GM19455 (cell line): ENCODE measurements around the gene CPM.
"Not testable (repeated sequence)": the region's sequence is repeated elsewhere in the genome, so short reads cannot be mapped to it uniquely, and the experiment has no call there.

ENCODE experiments used
- ATAC-seq: cut with Tn5 transposase; IDR thresholded peaks from one replicate; pipeline ENCODE4 v1.9.1; 2021; ENCODE audit not compliant: unreplicated experiment

Gene CPM

DNA sequence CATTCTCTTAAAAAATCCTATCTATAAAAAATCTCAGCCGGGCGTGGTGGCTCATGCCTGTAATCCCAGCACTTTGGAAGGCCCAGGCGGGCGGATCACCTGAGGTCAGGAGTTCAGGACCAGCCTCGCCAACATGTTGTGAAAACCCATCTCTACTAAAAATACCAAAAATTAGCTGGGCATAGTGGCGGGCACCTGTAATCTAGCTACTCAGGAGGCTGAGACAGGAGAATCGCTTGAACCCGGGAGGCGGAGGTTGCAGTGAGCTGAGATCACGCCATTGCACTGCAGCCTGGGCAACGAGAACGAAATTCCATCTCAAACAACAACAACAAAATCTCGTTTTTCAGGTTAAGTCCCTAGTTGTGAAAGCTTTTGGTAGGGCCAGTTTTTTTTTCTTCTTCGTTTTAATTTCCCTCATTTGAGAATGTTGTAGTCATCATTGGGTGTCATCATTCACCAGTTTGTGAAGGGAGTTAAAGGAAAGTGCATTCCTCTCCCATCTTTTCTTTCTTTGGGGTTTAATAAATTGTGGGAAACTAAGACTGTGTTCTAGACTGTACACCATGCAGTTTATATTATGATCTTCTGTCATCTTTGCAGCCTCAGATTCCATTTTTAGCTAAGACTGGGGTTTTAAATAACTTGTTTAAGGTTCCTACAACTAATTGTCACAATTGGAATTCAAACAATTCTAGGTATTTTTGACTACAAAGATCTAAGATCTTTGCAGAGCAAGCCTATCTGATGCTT is 101.0 kb downstream of the CPM start:
- no peak for ATAC-seq

DNA sequence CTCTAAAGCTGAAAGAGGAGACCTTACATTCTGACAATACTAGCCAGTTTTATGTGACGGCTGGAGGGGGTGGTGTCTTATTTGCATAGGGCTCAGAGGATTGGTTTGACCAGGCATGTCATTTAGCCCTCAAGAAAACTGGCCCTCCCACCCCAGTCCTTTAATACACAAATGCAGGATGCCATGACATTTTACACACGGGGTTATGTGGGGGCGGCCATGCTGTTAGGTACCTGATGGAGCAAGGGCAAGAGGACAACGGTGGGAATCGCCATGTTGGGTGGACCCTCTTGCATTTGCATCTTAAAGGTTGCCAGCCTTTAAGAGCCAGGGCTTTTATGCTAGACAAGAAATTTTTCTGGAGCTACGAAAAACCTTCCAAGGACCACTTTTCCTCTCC is 101.7 kb downstream of the CPM start:
- ATAC-seq = no peak

DNA sequence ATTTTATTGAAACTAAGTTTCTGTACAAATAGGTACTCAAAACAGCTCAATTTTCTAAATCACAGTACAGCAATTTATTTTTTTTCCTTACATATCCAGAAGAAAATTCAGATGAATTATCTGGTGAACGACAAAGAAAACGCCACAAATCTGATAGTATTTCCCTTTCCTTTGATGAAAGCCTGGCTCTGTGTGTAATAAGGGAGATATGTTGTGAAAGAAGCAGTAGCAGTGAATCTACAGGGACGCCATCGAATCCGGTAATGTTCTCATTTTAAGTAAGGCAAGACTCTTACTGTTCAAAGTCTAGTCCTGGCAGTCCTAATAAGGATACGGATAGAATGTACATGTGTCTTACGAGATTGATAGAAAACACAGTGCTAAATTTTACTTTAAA is 104.3 kb downstream of the CPM start:
- no peak for ATAC-seq

DNA sequence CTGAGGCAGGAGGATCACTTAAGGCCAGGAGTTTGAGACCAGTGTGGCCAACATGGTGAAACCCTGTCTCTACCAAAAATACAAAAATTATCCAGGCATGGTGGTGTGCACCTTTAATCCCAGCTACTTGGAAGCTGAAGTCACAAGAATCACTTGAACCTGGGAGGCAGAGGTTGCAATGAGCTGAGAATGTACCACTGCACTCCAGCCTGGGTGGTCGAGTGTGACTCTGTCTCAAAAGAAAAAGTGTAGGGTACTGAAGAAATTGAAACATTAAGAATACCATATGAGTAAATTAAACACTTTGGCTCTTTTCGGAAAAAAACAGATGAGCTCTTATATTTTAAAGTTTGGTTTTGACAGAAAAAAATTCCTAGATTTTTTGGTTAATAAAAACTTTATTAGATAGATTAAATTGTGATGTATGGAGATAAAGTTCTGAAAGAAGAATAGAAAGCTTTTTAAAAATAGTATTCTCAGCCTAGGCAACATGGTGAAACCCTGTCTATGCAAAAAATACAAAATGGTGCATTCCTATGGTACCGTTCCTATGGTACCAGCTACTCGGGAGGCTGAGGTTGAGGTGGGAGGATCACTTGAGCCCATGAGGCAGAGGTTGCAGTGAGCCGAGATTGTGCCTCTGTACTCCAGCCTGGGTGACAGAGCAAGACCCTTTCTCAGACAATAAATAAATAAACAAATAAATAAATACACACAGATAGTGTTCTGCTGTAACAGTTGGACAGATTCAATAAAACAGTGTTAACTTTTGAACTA is 104.9 kb downstream of the CPM start:
- no peak for ATAC-seq

DNA sequence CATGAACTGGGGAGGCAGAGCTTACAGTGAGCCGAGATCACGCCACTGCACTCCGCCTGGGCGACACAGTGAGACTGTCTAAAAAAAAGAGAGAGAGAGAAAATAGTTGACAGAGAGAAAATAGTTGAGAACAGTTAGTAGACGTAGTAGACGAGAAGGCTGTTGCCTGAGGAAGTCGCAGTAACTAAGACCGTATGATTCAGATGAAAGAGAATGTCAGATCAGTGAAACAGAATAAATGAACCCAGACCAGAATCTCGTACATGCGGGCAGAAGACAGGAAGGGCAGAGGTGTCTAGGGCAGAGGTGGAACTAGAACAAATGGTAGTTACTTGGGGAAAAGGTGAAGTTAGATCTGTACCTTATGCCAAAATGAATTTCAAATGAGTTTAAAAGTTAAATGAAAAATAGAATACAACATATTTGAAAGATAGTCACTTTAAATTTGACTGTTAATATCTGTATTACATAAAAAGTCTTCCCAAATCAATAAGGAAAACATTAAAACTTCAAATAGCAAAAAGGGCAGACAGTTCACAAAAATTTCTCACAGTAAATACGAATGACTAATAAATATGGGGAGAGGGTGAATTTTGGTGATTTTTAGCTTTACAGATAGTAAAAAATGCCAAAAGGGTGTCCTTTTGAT is 107.3 kb downstream of the CPM start:
- no peak for ATAC-seq

DNA sequence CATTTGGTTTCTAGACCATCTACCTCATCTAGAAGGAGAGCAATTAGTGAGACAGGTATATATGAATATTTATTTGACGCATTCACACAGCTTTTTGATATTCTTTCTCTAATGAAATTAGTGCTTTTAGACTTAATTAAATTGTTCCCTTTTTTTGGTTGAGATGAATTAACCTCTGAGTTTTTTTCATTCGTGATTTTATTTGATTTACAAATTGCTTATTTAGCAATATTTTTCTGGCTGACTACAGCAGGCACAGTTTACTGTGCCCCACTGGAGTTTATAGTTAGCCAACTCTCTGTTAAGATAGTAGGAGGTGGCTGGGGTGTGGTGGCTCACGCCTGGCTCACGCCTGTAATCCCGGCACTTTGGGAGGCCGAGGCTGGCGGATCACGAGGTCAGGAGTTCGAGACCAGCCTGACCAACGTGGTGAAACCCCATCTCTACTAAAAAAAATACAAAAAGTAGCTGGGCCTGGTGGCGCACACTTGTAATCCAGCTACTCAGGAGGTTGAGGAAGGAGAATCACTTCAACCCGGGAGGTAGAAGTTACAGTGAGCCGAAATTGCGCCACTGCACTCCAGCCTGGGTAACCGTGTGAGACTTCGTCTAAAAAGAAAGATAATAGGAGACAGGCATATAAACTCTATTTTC is 108.2 kb downstream of the CPM start:
- no peak for ATAC-seq

DNA sequence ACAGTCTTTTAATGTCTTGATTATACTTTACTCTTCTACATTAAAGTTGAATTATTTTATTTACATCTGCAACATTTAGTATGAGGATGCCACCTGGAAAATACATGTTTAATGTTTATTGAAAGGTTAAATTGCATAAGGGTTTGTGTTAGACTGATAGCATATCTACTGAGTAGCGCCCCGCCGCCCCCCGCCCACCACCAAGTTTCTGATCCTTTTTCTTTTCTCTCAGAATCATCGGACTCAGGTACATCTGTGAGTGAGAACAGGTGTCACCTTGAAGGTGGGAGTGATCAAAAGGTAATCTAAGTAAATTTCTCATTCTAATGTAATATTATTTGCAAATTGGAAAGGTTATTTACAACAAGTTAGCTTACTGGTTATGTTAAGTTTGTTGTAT is 108.8 kb downstream of the CPM start:
- no peak for ATAC-seq

DNA sequence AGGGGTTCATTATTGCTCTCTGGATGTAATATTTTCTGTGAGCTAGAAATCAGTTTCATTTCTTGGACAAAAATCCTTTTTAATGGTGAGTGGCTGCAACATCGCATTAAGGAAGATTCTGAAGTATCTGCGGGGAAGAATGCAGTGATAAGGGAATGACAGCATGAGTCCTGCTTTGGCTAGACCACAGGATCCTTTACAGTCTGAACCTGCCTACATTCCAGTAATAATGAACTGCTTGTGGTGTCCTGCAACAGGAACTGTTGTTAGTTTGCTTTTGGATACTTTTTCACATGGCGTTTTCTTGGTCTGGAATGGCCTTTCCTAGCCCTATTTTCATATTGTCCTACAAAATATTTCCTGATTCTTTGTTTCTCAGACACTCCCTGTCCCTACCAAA is 109.3 kb downstream of the CPM start:
- ATAC-seq = no peak

DNA sequence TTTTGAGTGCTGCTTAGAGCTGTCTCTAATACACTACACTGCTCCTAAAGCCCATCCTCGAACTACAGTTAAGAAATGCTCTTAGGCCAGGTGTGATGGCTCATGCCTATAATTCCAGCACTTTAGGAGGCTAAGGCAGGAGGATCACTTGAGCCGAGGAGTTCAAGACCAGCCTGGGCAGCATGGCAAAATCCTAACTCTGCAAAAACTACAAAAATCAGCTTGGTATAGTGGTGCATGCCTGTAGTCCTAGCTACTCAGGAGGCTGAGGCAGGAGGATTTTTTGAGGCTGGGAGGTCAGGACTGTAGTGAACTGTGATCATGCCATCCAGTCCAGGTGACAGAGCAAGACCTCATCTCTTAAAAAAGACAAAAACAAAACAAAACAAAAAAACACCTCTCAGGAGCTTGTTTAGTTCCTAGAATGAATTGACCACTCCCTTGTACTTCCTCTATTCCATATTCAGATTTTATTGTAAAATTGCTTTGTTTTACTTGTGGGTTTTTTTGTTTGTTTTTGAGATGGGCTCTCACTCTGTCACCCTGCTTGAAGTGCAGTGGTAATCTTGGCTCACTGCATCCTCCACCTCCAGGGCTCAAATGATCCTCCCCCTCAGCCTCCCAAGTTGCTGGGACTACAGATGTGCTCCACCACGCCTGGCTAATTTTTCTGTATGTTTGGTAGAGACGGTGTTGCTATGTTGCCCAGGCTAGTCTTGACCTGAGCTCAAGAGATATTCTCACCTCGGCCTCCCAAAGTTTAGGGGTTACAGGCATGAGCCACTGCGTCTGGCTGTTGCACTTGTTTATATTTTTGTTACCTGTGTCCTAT is 111.4 kb downstream of the CPM start:
- ATAC-seq = no peak

DNA sequence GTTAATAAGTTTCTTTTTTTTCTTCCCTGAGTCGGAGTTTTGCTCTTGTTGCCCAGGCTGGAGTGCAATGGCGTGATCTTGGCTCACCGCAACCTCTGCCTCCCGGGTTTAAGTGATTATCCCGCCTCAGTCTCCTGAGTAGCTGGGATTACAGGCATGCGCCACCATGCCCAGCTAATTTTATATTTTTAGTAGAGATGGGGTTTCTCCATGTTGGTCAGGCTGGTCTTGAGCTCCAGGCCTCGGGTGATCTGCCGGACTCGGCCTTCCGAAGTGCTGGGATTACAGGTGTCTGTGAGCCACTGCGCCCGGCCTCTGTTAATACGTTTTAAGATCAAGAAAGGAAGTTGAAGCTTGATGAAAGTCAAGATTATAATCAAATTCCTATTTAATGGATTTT is 113.5 kb downstream of the CPM start:
- not testable (repeated sequence) for ATAC-seq

DNA sequence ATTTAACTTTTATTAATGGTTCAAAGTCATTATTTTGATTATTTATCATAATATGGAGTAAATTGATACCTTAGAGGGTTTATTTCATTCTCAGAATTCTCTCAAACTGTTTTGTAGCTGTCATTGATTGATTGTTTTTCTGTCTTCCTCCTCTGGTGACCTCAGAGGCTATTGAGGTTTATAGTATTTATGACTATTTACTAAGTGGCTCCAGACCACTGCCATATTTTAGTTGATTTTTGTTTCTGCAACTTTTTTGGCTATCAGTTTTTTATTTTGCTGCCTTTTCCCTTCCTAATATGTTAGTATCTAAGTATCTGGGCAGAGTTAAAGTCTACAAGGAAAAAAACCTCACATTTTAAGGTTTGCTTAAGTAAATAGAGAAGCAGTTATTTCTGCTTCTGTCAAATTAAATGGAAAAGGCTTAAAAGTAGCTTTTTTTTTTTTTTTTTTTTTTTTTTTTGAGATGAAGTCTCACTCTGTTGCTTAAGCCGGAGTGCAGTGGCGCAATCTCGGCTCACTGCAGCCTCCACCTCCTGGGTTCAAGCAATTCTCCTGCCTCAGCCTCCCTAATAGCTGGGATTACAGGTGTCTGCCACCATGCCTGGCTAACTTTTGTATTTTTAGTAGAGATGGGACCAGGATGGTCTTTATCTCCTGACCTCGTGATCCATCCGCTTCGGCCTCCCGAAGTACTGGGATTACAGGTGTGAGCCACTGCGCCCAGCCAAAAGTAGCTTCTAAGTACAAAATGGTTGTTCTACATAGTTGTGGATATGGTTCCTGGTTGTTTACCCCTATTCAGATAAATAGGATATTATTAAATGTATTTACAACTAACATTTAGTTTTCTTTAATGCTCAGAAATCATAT is 116.8 kb downstream of the CPM start:
- ATAC-seq = no peak

DNA sequence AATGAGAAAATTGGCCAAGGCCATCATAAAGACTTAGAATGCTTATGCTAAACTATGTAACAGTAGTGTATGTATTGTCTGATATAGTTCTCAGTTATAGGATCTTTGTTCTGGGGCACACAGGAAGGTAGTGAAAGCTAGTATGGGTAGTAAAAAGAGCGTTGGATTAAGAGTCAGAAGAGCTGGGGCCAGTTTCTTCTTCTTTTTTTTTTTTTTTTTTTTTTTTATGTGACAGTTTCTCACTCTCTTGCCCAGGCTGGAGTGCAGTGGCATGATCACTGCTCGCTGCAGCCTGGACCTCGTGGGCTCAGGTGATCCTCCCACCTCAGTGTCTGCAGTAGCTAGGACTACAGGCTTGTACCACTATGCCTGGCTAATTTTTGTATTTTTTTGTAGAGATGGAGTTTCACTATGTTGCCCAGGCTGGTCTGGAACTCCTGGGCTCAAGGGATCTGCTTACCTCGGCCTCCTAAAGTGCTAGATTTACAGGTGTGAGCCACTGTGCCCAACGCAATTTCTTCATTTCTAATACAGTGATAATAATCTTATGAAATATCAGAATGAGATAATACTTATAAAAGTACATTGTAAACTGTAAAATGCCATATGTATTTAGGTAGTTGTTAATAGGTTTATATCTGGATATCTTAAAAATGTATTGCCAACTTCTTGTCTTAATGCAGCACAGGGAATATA is 117.6 kb downstream of the CPM start:
- no peak for ATAC-seq

DNA sequence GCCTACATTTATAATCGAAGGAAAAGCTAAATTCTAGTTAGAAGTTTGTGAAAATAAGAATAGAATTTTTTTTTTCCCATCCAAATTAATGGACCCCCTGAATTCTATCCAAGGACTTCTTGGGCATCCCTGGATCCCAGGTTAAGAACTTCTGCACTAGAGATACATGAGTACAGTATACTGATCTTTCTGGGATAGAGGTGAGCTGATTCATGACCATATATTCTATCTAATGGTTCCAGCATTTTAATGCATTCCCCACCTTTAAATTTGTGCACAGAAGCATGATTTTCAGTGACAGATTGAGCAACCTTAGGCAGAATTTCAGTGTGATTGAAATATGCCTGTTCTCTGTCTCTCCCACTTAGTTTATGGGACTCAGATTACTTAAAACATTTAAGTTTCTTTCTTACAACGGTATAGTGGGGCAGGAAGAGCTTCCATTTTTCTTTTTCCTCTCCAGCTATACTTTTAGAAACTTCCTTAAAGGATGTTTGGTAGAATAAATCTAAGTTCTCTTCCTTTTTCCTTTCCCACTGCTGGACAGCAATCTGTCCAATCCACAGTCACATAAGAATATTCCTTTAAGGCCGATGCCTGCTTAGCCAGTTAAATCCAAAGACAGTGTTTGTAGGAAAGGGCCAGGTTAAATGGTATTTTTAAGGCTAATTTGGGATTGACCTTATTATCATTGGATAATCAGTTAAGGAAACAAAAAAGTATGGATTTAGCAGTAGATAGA is 118.3 kb downstream of the CPM start:
- ATAC-seq = no peak

DNA sequence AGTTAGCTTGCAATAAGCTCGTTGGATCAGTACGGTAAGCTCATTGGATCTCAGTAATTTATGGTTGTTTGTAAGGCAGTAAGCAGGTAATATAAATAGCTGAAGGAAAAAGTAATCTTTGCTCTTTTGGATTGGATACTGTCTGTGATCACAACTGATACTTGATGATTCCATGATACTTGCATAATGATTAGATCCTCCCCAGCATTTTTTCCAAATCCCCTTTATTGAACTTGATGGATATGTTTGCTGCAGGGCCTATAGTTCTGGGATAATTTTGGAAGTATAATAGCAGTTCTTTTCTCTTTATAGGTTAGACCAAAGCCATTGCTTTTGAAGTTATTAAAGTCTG is 119.8 kb downstream of the CPM start:
- no peak for ATAC-seq

DNA sequence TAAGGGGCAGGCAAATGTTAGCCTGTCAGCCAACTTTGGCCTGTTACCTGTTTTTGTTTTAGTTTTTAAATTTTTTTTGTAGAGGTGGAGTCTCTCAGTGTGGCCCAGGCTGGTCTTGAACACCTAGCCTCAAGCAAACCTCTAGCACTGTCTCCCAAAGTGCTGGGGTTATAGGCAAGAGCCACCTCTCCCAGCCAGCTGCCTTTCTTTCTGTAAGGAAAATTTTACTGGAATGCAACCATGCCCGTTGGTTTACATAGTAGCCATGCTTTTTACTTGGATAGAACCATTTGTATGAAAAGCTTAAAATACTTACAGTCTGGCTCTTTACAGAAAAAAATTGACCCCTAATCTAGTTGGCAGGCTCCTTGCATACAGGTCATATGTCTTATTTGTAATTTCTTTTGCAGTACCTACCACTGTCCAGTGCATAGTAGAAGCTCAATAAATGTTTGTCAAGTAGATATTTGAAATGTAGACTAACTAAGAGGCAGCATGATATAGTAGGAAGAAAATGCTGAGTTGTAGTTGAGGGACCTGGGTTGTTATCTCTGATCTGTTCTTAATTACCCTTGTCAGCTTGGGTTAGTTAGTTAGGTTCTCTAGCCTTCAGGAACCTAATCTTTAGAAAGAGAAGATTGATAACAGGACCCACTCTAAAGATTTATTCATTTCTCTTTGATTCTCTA is 120.3 kb downstream of the CPM start:
- ATAC-seq = no peak

DNA sequence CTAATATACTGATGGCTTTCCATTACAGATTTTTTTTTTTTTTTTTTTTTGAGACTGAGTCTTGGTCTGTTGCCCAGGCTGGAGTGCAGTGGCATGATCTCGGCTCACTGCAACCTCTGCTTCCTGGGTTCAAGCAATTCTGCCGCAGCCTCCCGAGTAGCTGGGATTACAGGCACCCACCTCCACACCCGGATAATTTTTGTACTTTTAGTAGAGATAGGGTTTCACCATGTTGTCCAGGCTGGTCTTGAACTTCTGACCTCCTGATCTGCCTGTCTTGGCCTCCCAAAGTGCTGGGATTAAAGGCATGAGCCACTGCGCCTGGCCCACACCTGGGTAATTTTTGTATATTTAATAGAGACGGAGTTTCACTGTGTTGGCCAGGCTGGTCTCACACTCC is 121.4 kb downstream of the CPM start:
- not testable (repeated sequence) for ATAC-seq

DNA sequence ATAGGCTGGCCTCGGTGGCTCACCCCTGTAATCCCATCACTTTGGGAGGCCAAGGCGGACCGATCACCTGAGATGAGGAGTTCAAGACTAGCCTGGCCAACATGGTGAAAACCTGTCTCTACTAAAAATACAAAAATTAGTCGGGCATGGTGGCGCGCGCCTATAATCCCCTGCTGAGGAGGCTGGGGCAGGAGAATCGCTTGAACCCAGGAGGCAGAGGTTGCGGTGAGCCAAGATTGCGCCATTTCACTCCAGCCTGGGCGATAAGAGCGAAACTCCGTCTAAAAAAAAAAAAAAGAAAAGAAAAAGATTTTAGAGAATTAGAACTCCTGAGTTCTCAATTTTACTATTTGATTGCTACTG is 123.0 kb downstream of the CPM start:
- ATAC-seq = not testable (repeated sequence)
